ENCODE data around the gene FAM78A.
"Not testable (repeated sequence)": the region's sequence is repeated elsewhere in the genome, so short reads cannot be mapped to it uniquely, and the experiment has no call there.

Gene FAM78A

GRCh38 chr9:131236161-131236560 lies 40.1 kb downstream of the FAM78A start:
- DNase-seq, result no peak

GRCh38 chr9:131235480-131235851 lies 40.8 kb downstream of the FAM78A start:
- no peak for DNase-seq

- DNase-seq, result no peak
These were observed 41.4 kb downstream of the FAM78A start for GRCh38 chr9:131234799-131235479.

GRCh38 chr9:131233995-131234394 lies 42.3 kb downstream of the FAM78A start:
- DNase-seq, result no peak

GRCh38 chr9:131233556-131233955 lies 42.8 kb downstream of the FAM78A start:
- DNase-seq, result no peak

- DNase-seq, result no peak
These were observed 47.3 kb downstream of the FAM78A start for GRCh38 chr9:131228988-131229387.

- no peak for DNase-seq
These were observed 48.3 kb downstream of the FAM78A start for GRCh38 chr9:131227959-131228460.

GRCh38 chr9:131227112-131227958 lies 49.0 kb downstream of the FAM78A start:
- peak; percentile 17 for DNase-seq

GRCh38 chr9:131226226-131226625 lies 50.1 kb downstream of the FAM78A start:
- no peak for DNase-seq

GRCh38 chr9:131222460-131222859 lies 53.9 kb downstream of the FAM78A start:
- DNase-seq, result no peak

GRCh38 chr9:131220485-131220884 lies 55.8 kb downstream of the FAM78A start:
- no peak for DNase-seq

- no peak for DNase-seq
These were observed 57.9 kb downstream of the FAM78A start for GRCh38 chr9:131218370-131218769.

GRCh38 chr9:131217331-131218031 lies 58.8 kb downstream of the FAM78A start:
- DNase-seq, result no peak

GRCh38 chr9:131216806-131217205 lies 59.5 kb downstream of the FAM78A start:
- no peak for DNase-seq

- DNase-seq, result no peak
These were observed 61.4 kb downstream of the FAM78A start for GRCh38 chr9:131214876-131215275.

GRCh38 chr9:131214286-131214856 lies 61.9 kb downstream of the FAM78A start:
- DNase-seq, result no peak

- DNase-seq, result not testable (repeated sequence)
These were observed 64.4 kb downstream of the FAM78A start for GRCh38 chr9:131211920-131212319.
